H1 (cell line): Measurements from ENCODE around the gene DCLK1. TPM values are rescaled to one million over a fixed set of nuclear protein-coding genes. Genes with fewer than 3 reads are reported as not detected.

Experiments
- CTCF ChIA-PET: fragments of 300-600 bp; sonication (Branson Sonifier 250); formaldehyde crosslinking; loops from one replicate; lab custom pipeline; 2021; ENCODE audit not compliant: partially characterized antibody; lab: Charles Lee
- POLR2A ChIA-PET: fragments of 300-600 bp; sonication (Branson Sonifier 250); formaldehyde crosslinking; loops from one replicate; lab custom pipeline; 2021; ENCODE audit warnings: inconsistent platforms; ENCODE audit not compliant: partially characterized antibody; lab: Charles Lee
- DNase-seq, 2 experiments: peaks; one replicate each; pipeline versions ENCODE4 v3.0.0 to v3.0.0-alpha.2; 2010 to 2022; ENCODE audit warnings: low spot score in 2 of 2, low read depth in 1 of 2, mixed read lengths in 1 of 2
- FAIRE-seq: peaks from 2 replicates; lab custom pipeline; 2011; peaks lifted over from hg19 to GRCh38; lab: Jason Lieb, UNC
- H2AFZ ChIP-seq: 2 replicates; pipeline ENCODE4 v1.8.1; 2012; ENCODE audit warnings: low read length, inconsistent platforms
- H2AK5ac ChIP-seq: 2 replicates; pipeline ENCODE4 v1.6.1; 2013; ENCODE audit warnings: low read depth, low read length
- H2BK120ac ChIP-seq: replicated peaks from 2 replicates; pipeline ENCODE3; 2013; ENCODE audit warnings: low read depth, low read length, inconsistent platforms
- H2BK12ac ChIP-seq: 2 replicates; pipeline ENCODE4 v1.6.1; 2013; ENCODE audit warnings: low read depth, low read length
- H2BK15ac ChIP-seq: 2 replicates; pipeline ENCODE4 v1.6.1; 2013; ENCODE audit warnings: low read length
- H2BK20ac ChIP-seq: 2 replicates; pipeline ENCODE4 v1.6.1; 2013; ENCODE audit warnings: low read length
- H2BK5ac ChIP-seq: 2 replicates; pipeline ENCODE4 v1.6.1; 2013; ENCODE audit warnings: low read depth, low read length
- H3K14ac ChIP-seq: 2 replicates; pipeline ENCODE4 v1.6.1; 2013; ENCODE audit warnings: inconsistent platforms; ENCODE audit not compliant: insufficient read length
- H3K18ac ChIP-seq: 2 replicates; pipeline ENCODE4 v1.6.1; 2013; ENCODE audit warnings: low read length; ENCODE audit errors: extremely low read depth
- H3K23ac ChIP-seq: 2 replicates; pipeline ENCODE4 v1.6.1; 2013; ENCODE audit warnings: inconsistent platforms; ENCODE audit not compliant: insufficient read length
- H3K23me2 ChIP-seq: 2 replicates; pipeline ENCODE4 v1.6.1; 2013; ENCODE audit warnings: low read depth, low read length
- H3K27ac ChIP-seq: 2 replicates; pipeline ENCODE4 v1.6.1; 2011; ENCODE audit warnings: low read depth, low read length, inconsistent platforms
- H3K27me3 ChIP-seq, 4 experiments: replicated peaks in 1 of 4; 1 replicate in 1 of 4; 2 replicates in 3 of 4; pipeline versions ENCODE4 v1.6.1 to v1.8.1; 2011 to 2013; ENCODE audit warnings: low read length in 3 of 4, mild to moderate bottlenecking in 3 of 4, inconsistent platforms in 2 of 4, mixed read lengths in 2 of 4, moderate library complexity in 1 of 4; ENCODE audit not compliant: control insufficient read depth in 3 of 4, insufficient read depth in 3 of 4; ENCODE audit errors: extremely low read depth in 1 of 4
- H3K36me3 ChIP-seq, 4 experiments: 2 replicates each; pipeline versions ENCODE4 v1.6.1 to v1.8.1; 2011 to 2013; ENCODE audit warnings: mild to moderate bottlenecking in 4 of 4, low read length in 3 of 4, moderate library complexity in 2 of 4, control low read depth in 1 of 4, inconsistent platforms in 1 of 4; ENCODE audit not compliant: insufficient read depth in 4 of 4, control insufficient read depth in 2 of 4
- H3K4ac ChIP-seq: replicated peaks from 2 replicates; pipeline ENCODE3; 2013; ENCODE audit warnings: low read length, low read depth, mixed read lengths, inconsistent platforms; ENCODE audit not compliant: insufficient read length
- H3K4me1 ChIP-seq, 4 experiments: replicated peaks in 1 of 4; 1 replicate in 1 of 4; 2 replicates in 3 of 4; pipeline versions ENCODE4 v1.6.1 to v1.8.1; 2011 to 2013; ENCODE audit warnings: low read length in 3 of 4, inconsistent platforms in 2 of 4, mixed read lengths in 1 of 4; ENCODE audit not compliant: insufficient read depth in 4 of 4, control insufficient read depth in 3 of 4
- H3K4me2 ChIP-seq, 2 experiments: 2 replicates each; pipeline versions ENCODE4 v1.6.1 to v1.8.1; 2011 to 2013; ENCODE audit warnings: low read depth in 2 of 2, low read length in 2 of 2, control low read depth in 1 of 2, inconsistent platforms in 1 of 2, mild to moderate bottlenecking in 1 of 2; ENCODE audit not compliant: insufficient read depth in 1 of 2
- H3K4me3 ChIP-seq, 4 experiments: fragments of 200-600, 300-600 bp in 1 of 4; sonication (generic), shearing (Covaris generic), sonication (Bioruptor Twin) in 1 of 4; 2 replicates each; pipeline versions ENCODE4 v1.5.1 to v1.8.1; 2011 to 2016; ENCODE audit warnings: low read length in 4 of 4, low read depth in 3 of 4, control low read depth in 2 of 4, inconsistent platforms in 2 of 4, mild to moderate bottlenecking in 2 of 4, mixed read lengths in 1 of 4, moderate library complexity in 1 of 4; ENCODE audit not compliant: insufficient read depth in 2 of 4; ENCODE audit errors: extremely low read depth in 1 of 4
- H3K56ac ChIP-seq: replicated peaks from 2 replicates; pipeline ENCODE3; 2013; ENCODE audit warnings: low read depth, mild to moderate bottlenecking, mixed read lengths, low read length, inconsistent platforms; ENCODE audit not compliant: insufficient read length
- H3K79me1 ChIP-seq: 2 replicates; pipeline ENCODE4 v1.6.1; 2013; ENCODE audit warnings: low read depth, low read length, control low read depth
- H3K79me2 ChIP-seq, 2 experiments: 2 replicates each; pipeline versions ENCODE4 v1.6.1 to v1.8.1; 2012 to 2013; ENCODE audit warnings: low read length in 2 of 2, mild to moderate bottlenecking in 2 of 2, inconsistent platforms in 1 of 2; ENCODE audit not compliant: insufficient read depth in 2 of 2, control insufficient read depth in 1 of 2
- H3K9ac ChIP-seq, 4 experiments: replicated peaks in 1 of 4; 1 replicate in 1 of 4; 2 replicates in 3 of 4; pipeline versions ENCODE4 v1.6.1 to v1.8.1; 2011 to 2013; ENCODE audit warnings: low read depth in 3 of 4, low read length in 3 of 4, control low read depth in 2 of 4, mild to moderate bottlenecking in 2 of 4, moderate library complexity in 2 of 4, inconsistent platforms in 1 of 4; ENCODE audit errors: extremely low read depth in 1 of 4
- H3K9me3 ChIP-seq, 2 experiments: 2 replicates each; pipeline versions ENCODE4 v1.6.1 to v1.8.1; 2012 to 2013; ENCODE audit warnings: mild to moderate bottlenecking in 2 of 2, moderate library complexity in 2 of 2, control low read depth in 1 of 2, inconsistent platforms in 1 of 2, low read depth in 1 of 2, low read length in 1 of 2, mixed read lengths in 1 of 2; ENCODE audit not compliant: insufficient read depth in 2 of 2
- H4K20me1 ChIP-seq, 2 experiments: replicated peaks in 1 of 2; 2 replicates each; pipeline versions ENCODE3 to v1.8.1; 2011 to 2013; ENCODE audit warnings: inconsistent platforms in 2 of 2, low read length in 2 of 2, mild to moderate bottlenecking in 1 of 2; ENCODE audit not compliant: insufficient read depth in 2 of 2, control insufficient read depth in 1 of 2
- H4K5ac ChIP-seq: 2 replicates; pipeline ENCODE4 v1.6.1; 2013; ENCODE audit warnings: low read length, low read depth, mixed read lengths, inconsistent platforms; ENCODE audit not compliant: insufficient read length
- H4K8ac ChIP-seq: 2 replicates; pipeline ENCODE4 v1.8.0; 2013; ENCODE audit warnings: mild to moderate bottlenecking, moderate library complexity, low read length, inconsistent platforms; ENCODE audit not compliant: insufficient read depth; ENCODE audit errors: extremely low read depth
- H4K91ac ChIP-seq: replicated peaks from 2 replicates; pipeline ENCODE3; 2013; ENCODE audit warnings: low read length, mixed read lengths, inconsistent platforms; ENCODE audit not compliant: insufficient read length
- ATF2 ChIP-seq: IDR thresholded peaks from 2 replicates; pipeline ENCODE4 v1.6.1; 2012; ENCODE audit warnings: low read length, inconsistent platforms
- EP300 ChIP-seq, 2 experiments: IDR thresholded peaks; 1 replicate in 1 of 2; 2 replicates in 1 of 2; pipeline ENCODE4 v1.6.1; 2011 to 2012; ENCODE audit warnings: low read depth in 2 of 2, low read length in 2 of 2, mild to moderate bottlenecking in 2 of 2, borderline replicate concordance in 1 of 2, inconsistent platforms in 1 of 2, moderate library complexity in 1 of 2
- GTF2F1 ChIP-seq: IDR thresholded peaks from 2 replicates; pipeline ENCODE4 v1.6.1; 2012; ENCODE audit warnings: low read depth, low read length, improper control_type of control experiment, borderline replicate concordance
- MAFK ChIP-seq: IDR thresholded peaks from 2 replicates; pipeline ENCODE4 v1.6.1; 2012; ENCODE audit warnings: low read depth, mild to moderate bottlenecking, improper control_type of control experiment, low read length
- NANOG ChIP-seq: IDR thresholded peaks from 2 replicates; pipeline ENCODE4 v1.6.1; 2011; ENCODE audit warnings: low read length, low read depth, mild to moderate bottlenecking, inconsistent platforms; ENCODE audit not compliant: insufficient read depth, poor library complexity, severe bottlenecking
- SIX5 ChIP-seq: IDR thresholded peaks from 2 replicates; pipeline ENCODE4 v1.6.1; 2011; ENCODE audit warnings: mild to moderate bottlenecking, low read depth, low read length
- SRF ChIP-seq: IDR thresholded peaks from 2 replicates; pipeline ENCODE4 v1.6.1; 2011; ENCODE audit warnings: mild to moderate bottlenecking, low read depth, low read length, moderate library complexity
- TCF12 ChIP-seq: IDR thresholded peaks from 2 replicates; pipeline ENCODE4 v1.6.1; 2011; ENCODE audit warnings: low read depth, mild to moderate bottlenecking, low read length
- USF2 ChIP-seq: IDR thresholded peaks from 2 replicates; pipeline ENCODE4 v1.6.1; 2011; ENCODE audit warnings: low read length, improper control_type of control experiment
- WGBS, 2 experiments: shearing (Covaris generic) in 1 of 2; methylation state at CpG; one replicate each; pipeline versions ENCODE4 v1.1.6 to v1.1.7; 2013 to 2015; ENCODE audit warnings: low lambda C conversion rate in 2 of 2, mixed read lengths in 2 of 2, inconsistent platforms in 1 of 2, low coverage in 1 of 2, missing lambda C conversion rate in 1 of 2; ENCODE audit not compliant: insufficient replicate concordance in 2 of 2, insufficient coverage in 1 of 2, insufficient read length in 1 of 2; ENCODE audit errors: extremely low coverage in 1 of 2, missing lambda C conversion rate in 1 of 2; 5-methylcytosine and 5-hydroxymethylcytosine counted together
- polyA plus RNA-seq, 7 experiments: library from polyadenylated mRNA; depleted of rRNA in 3 of 7; stranded (reverse) in 5 of 7; unstranded in 2 of 7; fragments of >200 nt in 5 of 7; fragments of 200-250 nt in 2 of 7; gene quantifications; 1 replicate in 5 of 7; 2 replicates in 1 of 7; 4 replicates in 1 of 7; pipeline versions ENCODE4 v1.2.1 to v1.2.3, GENCODE V29; 2011 to 2013; ENCODE audit warnings: missing spikeins in 2 of 7, mixed read lengths in 2 of 7
- total RNA-seq: library from RNA; stranded (reverse); fragmentation: NEBNext Ultra II Directional; extraction: Animal tissue kit (Norgen Biotek cat#: 25700); gene quantifications from 2 replicates; pipeline ENCODE4 v1.2.1, GENCODE V29; 2021
- TF ChIP-seq, protein P1 (sequence below): IDR thresholded peaks from 2 replicates; pipeline ENCODE4 v1.6.1; 2012; ENCODE audit warnings: inconsistent platforms

DCLK1 gene
- total and polyA plus RNA-seq, 2 of the 8 experiments (the other 6 are each of a cell fraction or from before 2014, with no cell fraction given): 22.8 to 41.0 TPM

- Histone ChIP-seq H3K79me1 (no peaks in the 10 kb centered on the region), H3K27me3 (no peaks in the 10 kb centered on the region), H4K91ac (no peak overlapping the region), H3K79me2 (no peaks in the 10 kb centered on the region), H2BK15ac (no peak overlapping the region), H2AFZ (no peak overlapping the region), H3K27ac (no peak overlapping the region), H3K18ac (no peak overlapping the region), H3K14ac (no peak overlapping the region), H3K56ac (no peak overlapping the region), H2AK5ac (no peak overlapping the region), H3K9ac (no peak overlapping the region), H3K23me2 (no peaks in the 10 kb centered on the region), H3K4me1 (peaks cover 0 to 4% (median 2%) of the 10 kb centered on the region in 4 experiments; a peak in 1 of 7 replicates), H3K4me2 (no peak overlapping the region), H2BK20ac (no peak overlapping the region), H3K23ac (no peak overlapping the region), H4K8ac (no peak overlapping the region), H2BK12ac (no peak overlapping the region), H4K20me1 (no peaks in the 10 kb centered on the region), H3K9me3 (peaks cover 0 to 3% of the 10 kb centered on the region in 2 experiments; a peak in 1 of 4 replicates), H3K36me3 (no peaks in the 10 kb centered on the region), H3K4me3 (no peak overlapping the region), H3K4ac (no peak overlapping the region), H4K5ac (no peak overlapping the region), H2BK120ac (no peak overlapping the region), H2BK5ac (no peak overlapping the region)
- DNase-seq: no peak
- WGBS, 2 experiments: 88% methylated on average over 4 of the region's 4 CpGs; no CpG with 5 or more reads in 1 of the 2 experiments
- no peak for FAIRE-seq
- ChIA-PET POLR2A (no interaction called here), CTCF (no interaction called here)
- TF ChIP-seq, protein P1, sequence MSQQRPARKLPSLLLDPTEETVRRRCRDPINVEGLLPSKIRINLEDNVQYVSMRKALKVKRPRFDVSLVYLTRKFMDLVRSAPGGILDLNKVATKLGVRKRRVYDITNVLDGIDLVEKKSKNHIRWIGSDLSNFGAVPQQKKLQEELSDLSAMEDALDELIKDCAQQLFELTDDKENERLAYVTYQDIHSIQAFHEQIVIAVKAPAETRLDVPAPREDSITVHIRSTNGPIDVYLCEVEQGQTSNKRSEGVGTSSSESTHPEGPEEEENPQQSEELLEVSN: no peak
- TF ChIP-seq EP300 (IDR thresholded peaks at IDR 0.05; ENCODE audit: borderline replicate concordance in 1 of 2, low read depth in 2 of 2, low read length in 2 of 2): no peak
- no peak for TF ChIP-seq SRF
- TF ChIP-seq TCF12: no peak
- TF ChIP-seq MAFK: no peak
- TF ChIP-seq ATF2: no peak
- no peak for TF ChIP-seq SIX5
- TF ChIP-seq USF2: no peak
- TF ChIP-seq GTF2F1: no peak
- no peak for TF ChIP-seq NANOG
Measured at GRCh38 chr13:36055366-36055765, 75.8 kb downstream of the DCLK1 start.
